ENCODE data around the gene SLC38A6. TPM values are rescaled to one million over a fixed set of nuclear protein-coding genes. Genes with fewer than 3 reads are reported as not detected.

SLC38A6 gene
- total and polyA plus RNA-seq, 11 donors, result 1.6 to 19.6 (median 3.5) TPM

DNA sequence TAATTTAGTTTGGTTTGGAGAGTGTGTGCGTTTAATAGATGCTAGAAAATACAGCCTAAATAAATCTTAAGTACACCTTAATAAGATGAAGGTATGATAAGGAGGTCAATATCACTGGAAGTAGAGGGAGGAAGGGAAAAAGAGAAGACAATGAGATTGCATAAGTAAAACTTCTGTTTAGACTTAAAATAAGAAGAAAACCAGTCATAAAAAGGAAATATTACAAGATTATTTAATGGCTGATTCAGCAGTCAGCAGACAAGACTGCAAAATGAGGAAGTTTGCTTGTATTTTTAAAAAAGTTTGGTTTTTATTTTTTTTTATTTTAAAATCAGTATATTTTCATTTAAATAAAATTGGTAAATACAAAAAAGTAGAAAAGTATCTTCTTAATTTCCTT, 3.2 kb downstream of the SLC38A6 start:
- WGBS, 4 donors, result 91 to 94% (median 94%) methylated on average over 1 of the region's 1 CpG
- intact Hi-C loops (cut with DNase I), result loop anchor here in 4 of 10 donors (5.0 to 10.0 kb wide), 6 partner anchors 37 to 327 kb away; partner anchors contain the start of gene MNAT1 (in 2 of the 4)
- no peak for DNase-seq
- H3K27me3 ChIP-seq, result no peaks in the 10 kb centered on the region
- peak overlapping the region in 1 of 12 donors; percentile 91 for H3K27ac ChIP-seq
- peaks cover 0 to 46% (median 42%) of the 10 kb centered on the region in 9 donors for H3K36me3 ChIP-seq
- no peak for ATAC-seq
- peak overlapping the region in 1 of 12 donors; percentile 79 for H3K4me3 ChIP-seq
- TF ChIP-seq, protein P1, sequence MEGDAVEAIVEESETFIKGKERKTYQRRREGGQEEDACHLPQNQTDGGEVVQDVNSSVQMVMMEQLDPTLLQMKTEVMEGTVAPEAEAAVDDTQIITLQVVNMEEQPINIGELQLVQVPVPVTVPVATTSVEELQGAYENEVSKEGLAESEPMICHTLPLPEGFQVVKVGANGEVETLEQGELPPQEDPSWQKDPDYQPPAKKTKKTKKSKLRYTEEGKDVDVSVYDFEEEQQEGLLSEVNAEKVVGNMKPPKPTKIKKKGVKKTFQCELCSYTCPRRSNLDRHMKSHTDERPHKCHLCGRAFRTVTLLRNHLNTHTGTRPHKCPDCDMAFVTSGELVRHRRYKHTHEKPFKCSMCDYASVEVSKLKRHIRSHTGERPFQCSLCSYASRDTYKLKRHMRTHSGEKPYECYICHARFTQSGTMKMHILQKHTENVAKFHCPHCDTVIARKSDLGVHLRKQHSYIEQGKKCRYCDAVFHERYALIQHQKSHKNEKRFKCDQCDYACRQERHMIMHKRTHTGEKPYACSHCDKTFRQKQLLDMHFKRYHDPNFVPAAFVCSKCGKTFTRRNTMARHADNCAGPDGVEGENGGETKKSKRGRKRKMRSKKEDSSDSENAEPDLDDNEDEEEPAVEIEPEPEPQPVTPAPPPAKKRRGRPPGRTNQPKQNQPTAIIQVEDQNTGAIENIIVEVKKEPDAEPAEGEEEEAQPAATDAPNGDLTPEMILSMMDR (IDR thresholded peaks at IDR 0.05), result no peak
- TF ChIP-seq POLR2A (IDR thresholded peaks at IDR 0.05), result no peak
- peaks cover 0 to 60% (median 20%) of the 10 kb centered on the region in 12 donors for H3K4me1 ChIP-seq
- no peaks in the 10 kb centered on the region for H3K9me3 ChIP-seq

DNA sequence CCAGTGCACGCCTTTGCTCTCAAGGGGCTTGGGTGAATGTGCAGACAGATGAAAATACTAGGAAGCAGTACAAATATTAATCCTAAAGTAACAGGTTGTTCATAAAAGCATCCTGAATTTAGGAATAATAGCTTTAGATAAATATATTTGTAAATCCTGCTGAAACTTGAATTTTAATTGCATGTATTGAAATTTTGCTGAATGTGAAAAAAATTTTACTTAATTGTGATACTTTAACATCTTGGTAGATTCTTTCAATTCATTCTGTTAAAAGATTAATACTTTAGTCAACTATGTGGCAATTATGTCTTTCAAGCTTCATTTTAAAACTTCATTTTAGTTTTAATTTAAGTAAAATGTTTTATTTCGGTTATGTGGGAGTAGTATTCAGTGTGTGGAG, 5.5 kb downstream of the SLC38A6 start:
- H3K9me3 ChIP-seq, result no peaks in the 10 kb centered on the region
- H3K27ac ChIP-seq, result no peak overlapping the region
- no peaks in the 10 kb centered on the region for H3K27me3 ChIP-seq
- no peak overlapping the region for H3K4me3 ChIP-seq
- 95 to 98% (median 97%) methylated on average over 2 of the region's 2 CpGs for WGBS, 4 donors
- no peak for DNase-seq
- intact Hi-C loops (cut with DNase I), result loop anchor here in 2 of 10 donors (10.0 kb wide), 2 partner anchors 122 to 272 kb away; no protein-coding TSS in a partner anchor
- TF ChIP-seq, protein P1 (IDR thresholded peaks at IDR 0.05), result no peak
- TF ChIP-seq POLR2A (IDR thresholded peaks at IDR 0.05), result no peak
- H3K36me3 ChIP-seq, result peaks cover 0 to 67% (median 63%) of the 10 kb centered on the region in 9 donors
- H3K4me1 ChIP-seq, result peaks cover 0 to 50% (median 13%) of the 10 kb centered on the region in 12 donors
- no peak for ATAC-seq

- ATAC-seq (peak in 2 of 4 donors; percentile 32 to 42), DNase-seq (no peak)
- no peaks in the 10 kb centered on the region for H3K9me3 ChIP-seq
- TF ChIP-seq, protein P1 (IDR thresholded peaks at IDR 0.05), result no peak
- TF ChIP-seq POLR2A (IDR thresholded peaks at IDR 0.05), result no peak
- H3K4me1 ChIP-seq, result peaks cover 0 to 24% (median 0%) of the 10 kb centered on the region in 12 donors
- WGBS, 4 donors, result 74 to 88% (median 82%) methylated on average over 2 of the region's 2 CpGs
- intact Hi-C loops (cut with DNase I), result loop anchor here in 2 of 10 donors (10.0 kb wide), 2 partner anchors 125 to 275 kb away; no protein-coding TSS in a partner anchor
- H3K4me3 ChIP-seq, result no peak overlapping the region
- peaks cover 0 to 91% (median 81%) of the 10 kb centered on the region in 9 donors for H3K36me3 ChIP-seq
- peak overlapping the region in 1 of 12 donors; percentile 46 for H3K27ac ChIP-seq
- H3K27me3 ChIP-seq, result no peaks in the 10 kb centered on the region
These were observed 8.6 kb downstream of the SLC38A6 start for GRCh38 chr14:60989599-60989998.

DNA sequence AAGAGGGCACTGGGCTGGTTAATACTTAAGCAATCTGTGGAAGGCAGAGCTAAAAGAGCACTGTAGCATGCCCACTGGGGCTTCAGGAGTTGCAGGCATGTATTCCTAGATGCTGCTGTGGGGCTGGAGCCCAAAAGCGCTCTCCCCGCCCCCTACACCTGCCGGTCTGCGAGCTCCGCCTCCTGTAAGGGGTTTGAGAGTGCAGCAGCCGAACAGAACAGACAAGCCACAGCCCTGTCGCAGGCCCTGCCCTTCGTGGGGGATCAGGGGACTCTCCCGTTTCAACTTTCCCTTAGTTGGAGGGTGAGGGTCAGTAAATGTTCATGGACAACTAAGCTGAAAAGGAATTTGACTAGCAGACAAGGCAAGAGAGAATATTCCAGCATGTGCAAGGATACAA, 17.6 kb downstream of the SLC38A6 start:
- ATAC-seq (no peak), DNase-seq (no peak)
- 92 to 100% (median 93%) methylated on average over 2 to 9 of the region's 9 CpGs for WGBS, 4 donors
- Histone ChIP-seq H3K27ac (no peak overlapping the region), H3K9me3 (peaks cover 0 to 15% (median 0%) of the 10 kb centered on the region in 12 donors), H3K36me3 (peaks cover 0 to 22% (median 5%) of the 10 kb centered on the region in 9 donors), H3K4me3 (no peak overlapping the region), H3K4me1 (no peaks in the 10 kb centered on the region), H3K27me3 (no peaks in the 10 kb centered on the region)
- intact Hi-C loops (cut with DNase I), result no loop called here
- TF ChIP-seq, protein P1 (IDR thresholded peaks at IDR 0.05), result no peak

All from heart left ventricle (tissue), 16 donors.